Activated CD8-positive, alpha-beta memory T cell treated with anti-CD3 and anti-CD28 coated beads for 36 hours (primary cell): ENCODE measurements around the gene TASP1. TPM values are rescaled to one million over a fixed set of nuclear protein-coding genes. Genes with fewer than 3 reads are reported as not detected.
"Not testable (repeated sequence)": the region's sequence is repeated elsewhere in the genome, so short reads cannot be mapped to it uniquely, and the experiment has no call there.

Experiments
- CTCF ChIA-PET: fragments of 350-600 bp; sonication (Branson Sonifier 250); formaldehyde crosslinking; loops from one replicate; lab custom pipeline; 2021; ENCODE audit warnings: antibody characterized with exemption; lab: Charles Lee
- POLR2A ChIA-PET: fragments of 350-600 bp; sonication (Branson Sonifier 250); formaldehyde crosslinking; loops from one replicate; lab custom pipeline; 2021; ENCODE audit warnings: antibody characterized with exemption; lab: Charles Lee
- total RNA-seq, 2 experiments: library from RNA; stranded (reverse); gene quantifications; one replicate each; pipeline ENCODE4 v1.2.3, GENCODE V29; 2021

The TASP1 gene
- total RNA-seq, 2 experiments from 2014 or later = 11.3 to 12.7 TPM

GRCh38 chr20:13515796-13516558 is 122.8 kb downstream of the TASP1 start:
- ChIA-PET POLR2A (no interaction called here), CTCF (no interaction called here)

GRCh38 chr20:13515291-13515690 is 123.4 kb downstream of the TASP1 start:
- ChIA-PET POLR2A (no interaction called here), CTCF (no interaction called here)

- POLR2A ChIA-PET = no interaction called here
Observed at GRCh38 chr20:13510837-13511488, 127.8 kb downstream of the TASP1 start.

DNA sequence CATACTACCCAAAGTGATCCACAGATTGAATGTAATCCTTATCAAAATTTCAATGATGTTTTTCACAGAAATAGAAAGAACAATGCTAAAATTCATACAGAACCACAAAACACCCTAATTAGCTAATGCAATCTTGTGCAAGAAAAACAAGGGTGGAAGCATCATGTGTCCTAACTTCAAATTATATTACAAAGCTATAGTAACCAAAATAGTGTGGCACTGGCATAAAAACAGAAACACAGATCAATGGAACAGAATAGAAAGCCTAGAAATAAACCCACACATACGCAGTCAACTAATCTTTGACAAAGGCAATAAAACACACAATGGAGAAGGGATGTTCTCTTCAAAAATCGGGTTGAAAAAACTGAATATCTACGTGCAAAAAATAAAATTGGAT is 131.1 kb downstream of the TASP1 start:
- CTCF ChIA-PET = no interaction called here
- POLR2A ChIA-PET = no interaction called here

More at GRCh38 chr20:13510837-13511488, 127.8 kb downstream of the TASP1 start:
- CTCF ChIA-PET = no interaction called here

DNA sequence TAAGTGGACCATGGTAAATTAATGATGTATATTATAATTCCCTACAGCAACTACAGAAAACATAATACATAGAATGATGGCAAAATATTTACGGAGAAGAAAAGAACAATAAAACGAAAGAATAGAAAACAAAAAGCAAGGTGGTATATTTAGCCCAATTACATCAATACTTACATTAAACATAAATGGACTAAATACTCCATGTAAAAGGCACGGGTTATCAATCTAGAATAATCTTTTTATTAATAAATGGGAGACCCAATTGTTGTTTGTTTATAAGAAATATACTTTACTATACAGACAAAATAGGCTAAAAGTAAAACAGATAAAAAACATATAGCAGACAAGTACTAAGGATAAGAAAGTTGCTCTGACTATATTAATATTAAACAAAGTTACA is 137.2 kb downstream of the TASP1 start:
- POLR2A ChIA-PET = no interaction called here
- CTCF ChIA-PET = no interaction called here

- CTCF ChIA-PET = no interaction called here
- POLR2A ChIA-PET = no interaction called here
Observed at GRCh38 chr20:13494019-13494418, 144.7 kb downstream of the TASP1 start.

DNA sequence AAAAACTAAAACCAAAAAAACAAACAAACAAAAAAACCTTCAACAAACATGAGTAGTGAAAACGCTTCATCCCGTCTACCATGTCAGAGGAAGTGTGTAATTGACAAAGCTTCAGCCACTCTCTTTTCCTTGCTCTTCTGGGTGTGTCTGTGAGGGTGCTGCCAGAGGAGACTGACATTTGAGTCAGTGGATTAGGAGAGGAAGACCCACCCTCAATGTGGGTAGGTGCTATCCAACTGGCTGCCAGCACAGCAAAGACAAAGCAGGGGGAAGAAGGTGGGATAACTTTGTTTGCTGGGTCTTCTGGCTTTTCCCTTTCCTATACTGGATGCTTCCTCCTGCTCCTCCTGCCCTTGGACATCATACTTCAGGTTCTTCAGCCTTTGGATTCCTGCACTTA is 145.6 kb downstream of the TASP1 start:
- CTCF ChIA-PET = no interaction called here
- POLR2A ChIA-PET = no interaction called here

GRCh38 chr20:13492001-13492481 is 146.7 kb downstream of the TASP1 start:
- CTCF ChIA-PET = no interaction called here
- POLR2A ChIA-PET = no interaction called here

- ChIA-PET CTCF (no interaction called here), POLR2A (no interaction called here)
Observed at GRCh38 chr20:13487202-13487601, 151.5 kb downstream of the TASP1 start.

DNA sequence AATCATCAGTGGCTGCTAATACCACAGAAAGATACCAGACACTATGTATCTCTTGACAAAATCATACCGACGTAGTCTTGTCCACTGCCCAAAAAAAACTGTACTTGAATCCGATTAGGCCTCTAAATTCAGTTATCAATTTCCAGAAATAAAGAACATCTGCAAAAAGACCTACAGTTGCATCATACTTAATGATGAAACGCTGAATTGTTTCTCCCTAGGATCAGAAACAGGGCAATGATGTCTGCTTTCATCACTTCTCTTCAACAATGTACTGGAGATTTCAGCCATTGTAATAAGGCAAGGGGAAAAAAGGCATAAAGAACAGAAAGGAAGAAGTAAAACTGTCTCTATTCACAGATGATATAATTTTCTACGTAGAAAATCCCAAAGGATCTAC is 152.0 kb downstream of the TASP1 start:
- CTCF ChIA-PET = no interaction called here

DNA sequence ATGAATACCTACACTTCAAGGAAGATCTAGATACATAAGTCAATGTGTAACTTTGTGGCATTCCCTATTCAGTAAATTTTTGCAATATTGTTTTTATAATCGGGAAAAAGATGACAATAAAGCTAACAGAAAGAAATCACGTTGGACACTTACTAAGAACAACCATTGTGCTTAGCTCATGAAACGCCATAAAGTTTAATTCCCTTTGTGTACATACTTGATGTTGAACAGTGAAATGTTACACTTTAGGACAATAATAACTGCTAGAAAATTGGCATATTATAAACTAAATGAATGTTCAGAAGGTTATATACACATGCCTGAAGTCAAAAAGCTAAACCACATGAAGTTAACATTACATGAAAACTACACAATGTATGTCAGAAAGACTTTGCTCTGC is 153.2 kb downstream of the TASP1 start:
- CTCF ChIA-PET = no interaction called here

More for the DNA sequence above, 152.0 kb downstream of the TASP1 start:
- POLR2A ChIA-PET = no interaction called here

DNA sequence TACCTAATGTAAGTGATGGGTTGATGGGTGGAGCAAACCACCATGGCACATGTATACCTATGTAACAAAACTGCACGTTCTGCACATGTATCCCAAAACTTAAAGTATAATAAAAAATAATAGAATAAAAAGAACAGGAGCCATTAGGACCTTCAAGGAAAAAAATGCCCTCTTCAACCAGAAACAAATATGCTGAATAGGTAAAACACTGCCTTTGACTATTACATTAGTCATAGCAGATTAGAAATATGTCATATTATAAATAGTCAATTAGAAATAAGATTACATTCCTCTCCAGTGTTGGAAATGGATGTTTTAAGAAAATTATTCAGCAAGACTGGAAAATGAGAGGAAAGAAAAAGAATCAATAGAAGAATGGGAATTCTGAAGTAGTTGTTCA is 153.7 kb downstream of the TASP1 start:
- CTCF ChIA-PET = not testable (repeated sequence)

More for the DNA sequence above, 153.2 kb downstream of the TASP1 start:
- POLR2A ChIA-PET = no interaction called here

DNA sequence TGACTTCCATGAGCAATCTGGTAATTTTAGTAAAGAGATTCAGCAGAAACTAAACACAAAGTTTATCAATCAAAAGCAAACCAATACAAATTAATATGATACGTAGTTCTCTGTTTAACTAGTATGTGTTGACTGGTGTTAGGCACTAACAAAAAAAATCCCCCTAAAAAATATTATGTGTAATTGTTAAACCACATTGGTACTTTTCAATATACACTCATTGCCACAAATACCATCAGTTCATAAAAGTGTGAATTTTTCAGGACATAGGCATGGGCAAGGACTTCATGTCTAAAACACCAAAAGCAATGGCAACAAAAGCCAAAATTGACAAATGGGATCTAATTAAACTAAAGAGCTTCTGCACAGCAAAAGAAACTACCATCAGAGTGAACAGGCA is 155.3 kb downstream of the TASP1 start:
- POLR2A ChIA-PET, CTCF ChIA-PET: not testable (repeated sequence)

More for the DNA sequence above, 153.7 kb downstream of the TASP1 start:
- POLR2A ChIA-PET = not testable (repeated sequence)

DNA sequence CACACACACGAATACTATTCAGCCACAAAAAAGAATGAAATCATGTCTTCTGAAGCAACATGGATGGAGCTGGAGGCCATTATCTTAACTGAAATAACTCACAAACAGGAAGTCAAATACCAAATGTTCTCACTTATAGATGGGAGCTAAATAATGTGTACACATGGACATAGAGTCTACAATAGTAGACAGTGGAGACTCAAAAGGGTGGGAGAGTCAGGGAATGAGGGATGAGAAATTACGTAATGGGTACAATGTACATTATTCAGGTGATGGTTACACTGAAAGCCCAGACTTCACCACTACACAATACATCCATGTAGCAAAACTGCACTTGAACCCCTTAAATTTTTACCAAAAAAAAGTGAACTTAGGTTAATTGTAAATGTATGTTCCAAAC is 160.4 kb downstream of the TASP1 start:
- ChIA-PET CTCF (no interaction called here), POLR2A (no interaction called here)

DNA sequence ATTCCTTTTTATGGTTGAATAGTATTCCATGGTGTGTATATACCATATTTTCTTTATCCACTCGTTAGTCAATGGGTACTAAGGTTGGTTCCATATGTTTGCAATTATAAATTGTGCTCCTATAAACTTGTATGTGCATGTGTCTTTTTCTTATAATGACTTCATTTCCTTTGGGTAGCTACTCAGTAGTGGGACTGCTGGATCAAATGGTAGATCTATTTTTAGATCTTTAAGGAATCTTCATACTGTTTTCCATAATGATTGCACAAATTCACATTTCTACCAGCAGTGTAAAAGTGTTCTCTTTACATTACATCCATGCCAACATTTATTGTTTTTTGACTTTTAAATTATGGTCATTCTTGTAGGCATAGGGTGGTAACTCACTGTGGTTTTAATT is 164.3 kb downstream of the TASP1 start:
- ChIA-PET CTCF (no interaction called here), POLR2A (no interaction called here)

DNA sequence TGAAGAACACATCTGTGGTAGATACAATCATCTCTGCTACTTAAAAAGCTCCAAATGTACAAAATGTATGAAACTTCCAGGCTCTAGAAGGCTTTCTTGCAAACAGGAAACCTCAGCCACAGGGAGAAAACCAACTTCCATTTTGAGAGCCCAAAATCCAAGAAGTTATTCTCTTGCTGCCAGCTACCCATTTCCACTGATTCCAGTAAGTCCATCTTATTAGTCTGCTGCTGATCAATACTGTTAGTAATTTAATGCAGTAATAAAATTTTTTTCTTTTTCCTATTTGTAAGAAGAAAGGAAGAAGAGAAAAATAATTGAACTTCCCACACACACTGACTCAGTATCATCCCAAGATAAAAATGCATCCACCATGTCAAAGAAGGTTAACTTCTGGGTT is 169.5 kb downstream of the TASP1 start:
- POLR2A ChIA-PET = no interaction called here
- CTCF ChIA-PET = no interaction called here

DNA sequence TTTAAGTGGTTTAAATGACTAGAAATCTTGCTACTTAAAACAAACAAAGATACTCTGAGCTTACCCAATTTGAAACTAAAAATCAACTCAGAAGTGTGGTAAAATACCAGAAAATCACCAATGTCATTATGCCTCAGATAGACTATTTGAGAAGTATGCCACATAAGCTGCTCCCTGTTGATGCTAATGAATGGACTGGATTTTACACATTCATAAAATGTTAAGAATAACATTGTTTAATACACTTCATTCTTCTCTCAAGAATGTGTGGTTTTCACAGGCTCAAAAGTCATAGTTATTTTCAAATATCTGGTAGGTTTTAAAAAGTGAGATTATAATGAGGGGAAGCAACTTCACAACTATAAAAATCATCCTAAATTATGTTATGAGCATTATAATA is 170.6 kb downstream of the TASP1 start:
- CTCF ChIA-PET = no interaction called here
- POLR2A ChIA-PET = no interaction called here

DNA sequence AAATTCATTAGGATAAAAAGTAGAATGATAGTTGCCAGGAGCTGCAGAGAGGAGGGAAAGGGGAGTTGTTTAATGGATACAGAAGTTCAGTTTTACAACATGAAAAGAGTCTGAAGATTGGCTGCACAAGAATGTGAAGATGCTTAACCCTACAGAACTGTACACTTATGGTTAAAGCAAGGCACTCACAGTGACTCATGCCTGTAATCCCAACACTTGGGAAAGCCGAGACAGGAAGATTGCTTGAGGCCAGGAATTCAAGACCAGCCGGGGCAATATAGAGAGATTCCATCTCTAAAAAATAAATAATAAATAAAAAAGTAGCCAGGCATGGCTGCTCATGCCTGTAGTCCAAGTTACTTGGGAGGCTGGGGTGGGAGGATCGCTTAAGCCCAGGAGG is 174.0 kb downstream of the TASP1 start:
- POLR2A ChIA-PET = no interaction called here

DNA sequence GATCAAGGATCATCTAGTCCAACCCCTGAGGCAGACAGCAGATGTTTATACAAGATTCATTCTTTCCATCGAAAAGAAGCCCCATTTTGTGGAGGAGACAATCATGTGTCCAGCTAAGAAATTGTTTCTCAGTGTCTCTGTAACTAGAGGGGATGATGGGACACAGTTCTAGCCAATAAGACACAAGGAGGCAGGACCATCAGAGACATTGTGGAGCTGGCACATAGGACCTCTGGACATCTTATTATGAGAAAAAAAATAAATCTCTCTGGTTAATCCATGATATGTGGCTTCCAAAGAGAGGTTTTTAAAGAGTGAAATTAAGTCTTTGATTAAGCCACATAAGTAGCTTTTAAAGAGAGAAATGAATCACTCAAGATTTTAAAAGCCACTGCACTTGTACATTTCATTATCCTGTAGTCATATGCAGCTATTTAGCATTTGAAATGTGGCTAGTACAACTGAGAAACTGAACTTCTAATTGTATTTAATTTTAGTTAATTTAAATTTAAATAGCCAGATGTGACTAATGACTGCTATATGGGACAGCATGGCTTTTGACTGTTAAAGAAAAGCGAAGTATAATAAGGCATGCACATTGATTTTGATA is 176.8 kb downstream of the TASP1 start:
- POLR2A ChIA-PET = no interaction called here
- CTCF ChIA-PET = no interaction called here

More for the DNA sequence above, 174.0 kb downstream of the TASP1 start:
- CTCF ChIA-PET = no interaction called here

- POLR2A ChIA-PET = no interaction called here
- CTCF ChIA-PET = no interaction called here
Observed at GRCh38 chr20:13458860-13459451, 179.8 kb downstream of the TASP1 start.
